ENCODE data around the gene TPRG1L.

- TF ChIP-seq POLR2A (IDR thresholded peaks at IDR 0.05) = no peak
- TF ChIP-seq, protein P1, sequence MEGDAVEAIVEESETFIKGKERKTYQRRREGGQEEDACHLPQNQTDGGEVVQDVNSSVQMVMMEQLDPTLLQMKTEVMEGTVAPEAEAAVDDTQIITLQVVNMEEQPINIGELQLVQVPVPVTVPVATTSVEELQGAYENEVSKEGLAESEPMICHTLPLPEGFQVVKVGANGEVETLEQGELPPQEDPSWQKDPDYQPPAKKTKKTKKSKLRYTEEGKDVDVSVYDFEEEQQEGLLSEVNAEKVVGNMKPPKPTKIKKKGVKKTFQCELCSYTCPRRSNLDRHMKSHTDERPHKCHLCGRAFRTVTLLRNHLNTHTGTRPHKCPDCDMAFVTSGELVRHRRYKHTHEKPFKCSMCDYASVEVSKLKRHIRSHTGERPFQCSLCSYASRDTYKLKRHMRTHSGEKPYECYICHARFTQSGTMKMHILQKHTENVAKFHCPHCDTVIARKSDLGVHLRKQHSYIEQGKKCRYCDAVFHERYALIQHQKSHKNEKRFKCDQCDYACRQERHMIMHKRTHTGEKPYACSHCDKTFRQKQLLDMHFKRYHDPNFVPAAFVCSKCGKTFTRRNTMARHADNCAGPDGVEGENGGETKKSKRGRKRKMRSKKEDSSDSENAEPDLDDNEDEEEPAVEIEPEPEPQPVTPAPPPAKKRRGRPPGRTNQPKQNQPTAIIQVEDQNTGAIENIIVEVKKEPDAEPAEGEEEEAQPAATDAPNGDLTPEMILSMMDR (IDR thresholded peaks at IDR 0.05) = no peak
These were observed 18.3 kb downstream of the TPRG1L start for GRCh38 chr1:3642919-3643675.

All from sigmoid colon (tissue), 3 donors.